ENCODE measurements around the gene CD48.

DNA sequence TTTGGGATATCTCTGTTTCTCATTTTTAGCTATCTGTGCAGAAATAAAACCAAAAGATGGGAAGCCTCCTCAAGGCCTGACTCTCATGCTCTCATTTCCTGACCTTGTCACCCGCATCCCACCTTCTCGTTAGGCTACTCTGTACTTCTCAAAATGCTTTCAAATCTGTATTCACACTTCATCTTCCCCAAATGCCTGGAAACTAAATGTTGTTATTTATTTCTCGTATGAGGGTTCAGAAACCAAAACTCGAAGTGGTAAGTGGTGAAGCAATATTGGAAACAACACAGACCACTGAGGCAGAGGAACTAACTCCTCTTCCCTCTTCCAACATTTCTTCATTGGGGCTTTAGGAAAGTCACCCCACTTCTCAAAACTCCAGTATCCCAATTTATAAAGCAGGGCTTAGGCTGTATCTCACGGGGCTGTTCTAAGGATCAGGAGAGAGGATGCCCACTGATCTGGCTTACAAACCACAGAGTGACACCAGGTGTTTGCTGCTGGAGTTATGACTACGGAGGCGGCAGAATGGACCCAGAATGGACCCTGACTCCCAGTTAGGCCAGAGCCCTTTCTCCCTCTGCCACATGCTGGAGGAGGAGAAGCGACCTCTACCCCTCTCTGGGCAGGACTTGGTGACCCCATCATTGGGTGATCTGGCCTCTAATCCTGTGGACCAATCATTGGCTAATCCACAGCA is 31.0 kb upstream of the CD48 start:
- TF ChIP-seq, protein P1, sequence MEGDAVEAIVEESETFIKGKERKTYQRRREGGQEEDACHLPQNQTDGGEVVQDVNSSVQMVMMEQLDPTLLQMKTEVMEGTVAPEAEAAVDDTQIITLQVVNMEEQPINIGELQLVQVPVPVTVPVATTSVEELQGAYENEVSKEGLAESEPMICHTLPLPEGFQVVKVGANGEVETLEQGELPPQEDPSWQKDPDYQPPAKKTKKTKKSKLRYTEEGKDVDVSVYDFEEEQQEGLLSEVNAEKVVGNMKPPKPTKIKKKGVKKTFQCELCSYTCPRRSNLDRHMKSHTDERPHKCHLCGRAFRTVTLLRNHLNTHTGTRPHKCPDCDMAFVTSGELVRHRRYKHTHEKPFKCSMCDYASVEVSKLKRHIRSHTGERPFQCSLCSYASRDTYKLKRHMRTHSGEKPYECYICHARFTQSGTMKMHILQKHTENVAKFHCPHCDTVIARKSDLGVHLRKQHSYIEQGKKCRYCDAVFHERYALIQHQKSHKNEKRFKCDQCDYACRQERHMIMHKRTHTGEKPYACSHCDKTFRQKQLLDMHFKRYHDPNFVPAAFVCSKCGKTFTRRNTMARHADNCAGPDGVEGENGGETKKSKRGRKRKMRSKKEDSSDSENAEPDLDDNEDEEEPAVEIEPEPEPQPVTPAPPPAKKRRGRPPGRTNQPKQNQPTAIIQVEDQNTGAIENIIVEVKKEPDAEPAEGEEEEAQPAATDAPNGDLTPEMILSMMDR (IDR thresholded peaks at IDR 0.05; ENCODE audit: low read depth, low read length) = no peak
- TF ChIP-seq EZH2phosphoT487 (IDR thresholded peaks at IDR 0.05; ENCODE audit: low read depth) = no peak

All from OCI-LY3 (cell line).